GM18867 (cell line): ENCODE data around the gene SLU7.

ENCODE experiments used
- ATAC-seq: cut with Tn5 transposase; IDR thresholded peaks from one replicate; pipeline ENCODE4 v1.9.1; 2021; ENCODE audit warnings: mild to moderate bottlenecking, moderate library complexity; ENCODE audit not compliant: unreplicated experiment

The SLU7 gene

GRCh38 chr5:160418561-160419457 is at the start of gene SLU7:
Gene SLU7 (minus strand): TSS chr5:160419081. CDS start chr5:160415294, 3,787 bp downstream.
- peak; percentile 64 for ATAC-seq

- ATAC-seq = no peak
Observed at GRCh38 chr5:160468363-160468975, 49.6 kb upstream of the SLU7 start.

GRCh38 chr5:160467555-160468362 is 48.9 kb upstream of the SLU7 start:
- peak; percentile 90 for ATAC-seq

GRCh38 chr5:160466889-160467554 is 48.1 kb upstream of the SLU7 start:
- peak; percentile 10 for ATAC-seq

GRCh38 chr5:160466116-160466515 is 47.2 kb upstream of the SLU7 start:
- ATAC-seq = no peak

GRCh38 chr5:160464466-160464797 is 45.6 kb upstream of the SLU7 start:
- ATAC-seq = no peak

- no peak for ATAC-seq
Observed at GRCh38 chr5:160463740-160464465, 45.0 kb upstream of the SLU7 start.

GRCh38 chr5:160463227-160463626 is 44.3 kb upstream of the SLU7 start:
- no peak for ATAC-seq

- no peak for ATAC-seq
Observed at GRCh38 chr5:160462167-160462566, 43.3 kb upstream of the SLU7 start.

- ATAC-seq = no peak
Observed at GRCh38 chr5:160461378-160461777, 42.5 kb upstream of the SLU7 start.

- no peak for ATAC-seq
Observed at GRCh38 chr5:160460377-160461049, 41.6 kb upstream of the SLU7 start.

- peak; percentile 84 for ATAC-seq
Observed at GRCh38 chr5:160458806-160459800, 40.2 kb upstream of the SLU7 start.

GRCh38 chr5:160457252-160457651 is 38.4 kb upstream of the SLU7 start:
- ATAC-seq = no peak

GRCh38 chr5:160456480-160457177 is 37.7 kb upstream of the SLU7 start:
- no peak for ATAC-seq

- ATAC-seq = no peak
Observed at GRCh38 chr5:160455600-160455999, 36.7 kb upstream of the SLU7 start.

- ATAC-seq = no peak
Observed at GRCh38 chr5:160453751-160454150, 34.9 kb upstream of the SLU7 start.

GRCh38 chr5:160452795-160453194 is 33.9 kb upstream of the SLU7 start:
- ATAC-seq = no peak

- ATAC-seq = no peak
Observed at GRCh38 chr5:160452036-160452435, 33.2 kb upstream of the SLU7 start.
